Erythroblast (primary cell): ENCODE data around the gene POLN.

Experiments
- GATA1 ChIP-seq: IDR thresholded peaks from 2 replicates; pipeline ENCODE4 v1.6.1; 2011; ENCODE audit warnings: low read depth, mild to moderate bottlenecking, control low read depth, low read length, moderate library complexity
- POLR2A ChIP-seq: IDR thresholded peaks from 2 replicates; pipeline ENCODE4 v1.6.1; 2011; ENCODE audit warnings: mild to moderate bottlenecking, low read length

DNA sequence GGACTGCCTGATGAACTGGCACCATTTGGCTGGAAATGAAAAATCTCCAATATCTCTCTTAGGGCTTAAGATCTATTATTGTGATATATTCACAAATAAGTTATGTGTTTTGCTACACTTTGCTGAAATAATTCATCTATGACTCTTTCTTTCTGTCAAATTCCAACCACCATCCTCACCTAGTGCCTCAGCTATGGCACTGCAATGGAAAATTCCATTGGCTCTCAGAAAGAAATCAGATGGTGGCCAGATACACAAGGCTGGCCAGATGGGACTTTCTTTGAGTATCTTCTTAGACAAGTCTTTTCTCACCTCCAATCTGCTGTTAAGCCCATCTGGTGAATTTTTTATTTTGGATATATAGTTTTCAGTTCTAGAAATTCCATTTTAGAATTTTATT, 154.8 kb downstream of the POLN start:
- TF ChIP-seq POLR2A (no peak), GATA1 (no peak)
